OCI-LY3 (cell line): ENCODE measurements around the gene CHST10.

Source experiments
- H2AFZ ChIP-seq: fragments of 200-600, 300-600 bp; shearing (Covaris generic); 2 replicates; pipeline ENCODE4 v1.6.0; 2014; ENCODE audit warnings: antibody characterized with exemption, low read depth, low read length
- H3K27ac ChIP-seq: fragments of 200-600, 300-600 bp; sonication (generic); 2 replicates; pipeline ENCODE4 v1.5.1; 2014; ENCODE audit warnings: mild to moderate bottlenecking, low read length, moderate library complexity, mixed read lengths
- H3K27me3 ChIP-seq: fragments of 200-600, 300-600 bp; sonication (generic); 2 replicates; pipeline ENCODE4 v1.6.1; 2014; ENCODE audit warnings: low read depth, low read length, mixed read lengths
- H3K36me3 ChIP-seq: fragments of 200-600, 300-600 bp; sonication (generic); replicated peaks from 2 replicates; pipeline ENCODE3; 2014; ENCODE audit warnings: low read depth, low read length, mixed read lengths
- H3K4me1 ChIP-seq: fragments of 300-600, 200-600 bp; sonication (generic); 2 replicates; pipeline ENCODE4 v1.6.1; 2014; ENCODE audit warnings: low read length, mixed read lengths
- H3K4me2 ChIP-seq: fragments of 200-600, 300-600 bp; sonication (generic); 2 replicates; pipeline ENCODE4 v1.6.1; 2014; ENCODE audit warnings: low read length, mixed read lengths
- H3K4me3 ChIP-seq: fragments of 300-600, 200-600 bp; sonication (generic); 2 replicates; pipeline ENCODE4 v1.5.1; 2014; ENCODE audit warnings: antibody characterized with exemption, mild to moderate bottlenecking, low read length, moderate library complexity
- H3K79me2 ChIP-seq: fragments of 300-600, 200-600 bp; shearing (Covaris generic); 2 replicates; pipeline ENCODE4 v1.6.1; 2014; ENCODE audit warnings: mild to moderate bottlenecking, low read length, mixed read lengths
- H3K9ac ChIP-seq: fragments of 300-600, 200-600 bp; shearing (Covaris generic); 2 replicates; pipeline ENCODE4 v1.6.0; 2014; ENCODE audit warnings: mild to moderate bottlenecking, low read length, moderate library complexity
- H3K9me3 ChIP-seq: fragments of 200-600, 300-600 bp; shearing (Covaris generic); 2 replicates; pipeline ENCODE4 v1.6.1; 2014; ENCODE audit warnings: low read length, mixed read lengths; ENCODE audit not compliant: insufficient read depth
- H4K20me1 ChIP-seq: fragments of 200-600, 300-600 bp; sonication (generic); 2 replicates; pipeline ENCODE4 v1.6.1; 2016; ENCODE audit warnings: low read length, mixed read lengths; ENCODE audit not compliant: insufficient read depth
- CTCF ChIP-seq: fragments of 200-600, 300-600 bp; sonication (generic); IDR thresholded peaks from 2 replicates; pipeline ENCODE4 v1.5.1; 2014; ENCODE audit warnings: antibody characterized with exemption, low read length, low read depth
- EZH2phosphoT487 ChIP-seq: fragments of 200-600 bp; shearing (Covaris generic); IDR thresholded peaks from 2 replicates; pipeline ENCODE4 v1.6.1; 2018; ENCODE audit warnings: antibody characterized with exemption, mixed run types, low read depth

Gene CHST10

GRCh38 chr2:100416397-100416934 lies 1.0 kb downstream of the CHST10 start:
- Histone ChIP-seq H3K36me3 (peaks cover 21% of the 10 kb centered on the region), H3K9me3 (no peaks in the 10 kb centered on the region), H3K4me3 (peak overlapping the region; percentile 86), H2AFZ (peak overlapping the region; percentile 67; the same call in 1 of the 2 replicates), H3K9ac (peak overlapping the region; percentile 82), H3K79me2 (peaks cover 32% of the 10 kb centered on the region), H3K27ac (no peak overlapping the region), H3K4me2 (peak overlapping the region; percentile 98), H3K27me3 (no peaks in the 10 kb centered on the region), H3K4me1 (peaks cover 13% of the 10 kb centered on the region), H4K20me1 (no peaks in the 10 kb centered on the region)
- TF ChIP-seq CTCF (no peak), EZH2phosphoT487 (no peak)

GRCh38 chr2:100413571-100413970 lies 3.9 kb downstream of the CHST10 start:
- Histone ChIP-seq H3K4me3 (no peak overlapping the region), H3K27me3 (no peaks in the 10 kb centered on the region), H3K4me1 (peaks cover 13% of the 10 kb centered on the region), H2AFZ (no peak overlapping the region), H3K36me3 (peaks cover 31% of the 10 kb centered on the region), H3K9ac (no peak overlapping the region), H3K79me2 (peaks cover 52% of the 10 kb centered on the region), H4K20me1 (peaks cover 4% of the 10 kb centered on the region; the same call in 1 of the 2 replicates), H3K9me3 (no peaks in the 10 kb centered on the region), H3K4me2 (no peak overlapping the region), H3K27ac (no peak overlapping the region)
- TF ChIP-seq EZH2phosphoT487 (no peak), CTCF (no peak)

- Histone ChIP-seq H3K27me3 (no peaks in the 10 kb centered on the region), H3K4me1 (peaks cover 11% of the 10 kb centered on the region), H2AFZ (no peak overlapping the region), H3K79me2 (peaks cover 55% of the 10 kb centered on the region), H3K36me3 (peaks cover 31% of the 10 kb centered on the region), H4K20me1 (peaks cover 4% of the 10 kb centered on the region; the same call in 1 of the 2 replicates), H3K9me3 (no peaks in the 10 kb centered on the region), H3K9ac (no peak overlapping the region), H3K4me2 (no peak overlapping the region), H3K27ac (no peak overlapping the region), H3K4me3 (no peak overlapping the region)
- no peak for TF ChIP-seq CTCF
- no peak for TF ChIP-seq EZH2phosphoT487
Measured at GRCh38 chr2:100412881-100413321, 4.6 kb downstream of the CHST10 start.

GRCh38 chr2:100412466-100412865 lies 5.0 kb downstream of the CHST10 start:
- H3K4me1 ChIP-seq, result peaks cover 10% of the 10 kb centered on the region
- peaks cover 5% of the 10 kb centered on the region for H4K20me1 ChIP-seq
- H3K27me3 ChIP-seq, result no peaks in the 10 kb centered on the region
- TF ChIP-seq EZH2phosphoT487, result no peak
- TF ChIP-seq CTCF, result no peak
- H3K9me3 ChIP-seq, result no peaks in the 10 kb centered on the region
- H2AFZ ChIP-seq, result no peak overlapping the region
- no peak overlapping the region for H3K9ac ChIP-seq
- peaks cover 55% of the 10 kb centered on the region for H3K79me2 ChIP-seq
- no peak overlapping the region for H3K4me2 ChIP-seq
- no peak overlapping the region for H3K27ac ChIP-seq
- peaks cover 31% of the 10 kb centered on the region for H3K36me3 ChIP-seq
- H3K4me3 ChIP-seq, result no peak overlapping the region
